NCI-H2107 treated with DMSO at 0.1 percent for 48 hours (cell line): ENCODE measurements around the gene THSD4.

Experiments used
- DNase-seq: peaks from one replicate; lab custom pipeline; 2025; ENCODE audit not compliant: unreplicated experiment; lab: John Stamatoyannopoulos, UW

THSD4 gene

DNA sequence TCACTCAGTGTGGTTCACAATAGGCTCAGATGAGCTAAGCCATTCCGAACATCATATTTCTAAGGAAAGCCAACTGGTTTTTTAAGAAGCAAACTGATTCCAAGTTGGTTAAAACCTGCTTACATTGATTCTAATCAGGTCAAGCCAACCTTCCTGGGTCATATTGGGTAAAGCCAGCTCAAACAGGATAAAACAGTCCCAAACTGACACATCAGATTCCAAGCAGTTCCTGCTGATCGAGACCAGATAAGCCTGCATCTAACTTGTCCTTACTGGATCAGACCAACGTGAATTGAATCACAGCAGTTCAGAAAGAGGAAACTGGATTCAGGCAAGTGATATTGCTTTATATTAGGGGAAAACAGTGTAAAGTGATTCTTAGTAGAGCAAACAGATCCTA, 18.6 kb upstream of the THSD4 start:
- DNase-seq = no peak

DNA sequence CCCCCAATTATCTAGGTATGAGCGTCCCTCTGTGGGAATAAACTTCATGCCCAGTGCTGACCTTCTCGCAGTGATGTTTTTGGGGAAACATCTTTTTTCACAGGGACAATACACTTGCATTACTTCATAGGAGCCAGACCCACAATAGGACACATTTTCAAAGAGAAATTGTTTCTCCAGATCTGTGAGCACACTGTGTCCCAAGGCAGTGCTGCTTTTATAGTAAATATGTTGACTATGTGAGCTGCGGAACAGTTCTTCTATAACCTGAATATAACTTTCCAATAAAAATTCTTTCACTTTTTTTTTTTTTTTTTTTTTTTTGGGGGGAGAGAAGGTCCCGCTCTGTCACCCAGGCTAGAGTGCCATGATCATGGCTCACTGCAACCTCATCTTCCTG, 17.4 kb upstream of the THSD4 start:
- DNase-seq = no peak

DNA sequence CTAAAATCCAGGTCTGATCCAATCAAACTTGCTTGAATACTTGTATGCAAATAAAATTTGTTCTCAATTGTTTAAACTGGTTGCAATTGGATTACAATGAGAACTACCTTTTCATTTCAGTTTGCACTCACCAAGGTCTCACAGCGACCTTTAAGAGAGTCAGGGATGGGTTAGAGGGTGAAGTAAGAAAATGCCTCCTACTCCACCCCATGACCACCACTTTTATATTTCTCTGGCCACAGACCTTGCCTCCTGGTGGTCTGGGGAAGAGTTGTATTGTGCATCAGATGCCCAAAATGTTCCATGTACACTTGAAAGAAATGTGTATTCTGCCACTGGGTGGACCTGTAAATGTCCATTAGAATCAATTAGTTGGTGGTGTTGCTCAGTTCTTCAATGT, 16.4 kb upstream of the THSD4 start:
- no peak for DNase-seq

DNA sequence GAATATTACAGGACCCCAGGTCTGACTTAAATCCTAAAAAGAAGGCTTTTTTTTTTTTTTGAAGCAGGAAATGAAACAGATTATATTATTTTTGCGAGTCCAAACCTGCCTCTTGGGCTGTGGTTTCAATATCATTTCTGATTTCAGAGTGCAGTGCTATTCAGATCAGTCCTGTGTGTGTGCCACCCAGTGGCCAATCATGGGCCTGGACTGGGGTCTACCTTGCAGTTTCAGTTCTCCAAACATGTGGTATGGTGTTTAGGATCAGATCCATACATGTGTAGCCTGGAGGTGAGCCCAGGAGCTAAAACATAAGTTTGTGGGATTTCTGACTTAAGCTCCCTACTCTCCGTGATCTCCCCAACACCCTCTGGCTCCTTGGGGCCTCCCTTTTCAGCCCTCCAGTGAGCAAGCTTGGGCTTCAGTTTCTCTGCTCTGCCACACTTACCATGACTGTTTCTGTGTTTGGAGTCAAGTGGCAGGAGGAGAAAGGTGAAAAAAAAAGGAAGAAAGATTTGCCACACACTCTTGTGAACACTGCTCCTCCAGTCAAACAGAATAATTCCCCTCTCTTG, 12.1 kb upstream of the THSD4 start:
- DNase-seq = no peak

DNA sequence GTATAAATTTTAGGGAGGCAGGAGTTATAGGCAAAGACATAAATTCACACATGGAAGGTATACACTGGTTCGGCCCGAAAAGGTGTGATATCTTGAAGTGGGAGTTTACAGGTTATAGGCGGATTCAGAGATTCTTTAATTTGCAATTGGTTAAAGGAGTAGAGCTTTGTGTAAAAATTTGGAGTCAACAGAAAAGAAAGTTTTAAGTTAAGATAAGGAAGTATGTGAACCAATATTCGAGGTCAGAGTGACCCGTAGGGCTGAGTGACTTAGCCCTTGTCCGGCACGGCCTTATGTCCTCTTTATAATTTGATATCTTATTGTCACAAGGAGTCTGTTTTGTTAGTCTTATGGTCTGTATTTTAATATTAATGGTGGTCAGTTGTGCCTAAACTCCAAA, 10.6 kb upstream of the THSD4 start:
- no peak for DNase-seq

DNA sequence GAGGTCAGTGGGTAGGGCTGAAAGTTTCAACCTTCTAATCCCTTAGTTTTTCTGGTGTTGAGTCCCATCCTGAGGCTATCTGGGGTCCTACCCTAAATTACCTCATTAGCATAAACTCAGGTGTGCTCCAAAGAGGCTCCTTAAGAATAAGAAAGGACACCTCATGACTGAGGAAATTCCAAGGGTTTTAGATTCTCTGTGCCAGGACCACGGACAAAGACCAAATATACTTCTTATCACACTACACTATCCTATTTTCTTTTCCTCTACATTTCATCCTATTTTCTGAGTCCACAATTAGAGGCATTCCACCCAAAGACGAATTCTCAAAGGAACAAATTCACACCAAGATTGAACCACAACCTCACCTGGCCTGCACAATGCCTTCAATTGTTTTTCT, 9.8 kb upstream of the THSD4 start:
- DNase-seq = no peak

DNA sequence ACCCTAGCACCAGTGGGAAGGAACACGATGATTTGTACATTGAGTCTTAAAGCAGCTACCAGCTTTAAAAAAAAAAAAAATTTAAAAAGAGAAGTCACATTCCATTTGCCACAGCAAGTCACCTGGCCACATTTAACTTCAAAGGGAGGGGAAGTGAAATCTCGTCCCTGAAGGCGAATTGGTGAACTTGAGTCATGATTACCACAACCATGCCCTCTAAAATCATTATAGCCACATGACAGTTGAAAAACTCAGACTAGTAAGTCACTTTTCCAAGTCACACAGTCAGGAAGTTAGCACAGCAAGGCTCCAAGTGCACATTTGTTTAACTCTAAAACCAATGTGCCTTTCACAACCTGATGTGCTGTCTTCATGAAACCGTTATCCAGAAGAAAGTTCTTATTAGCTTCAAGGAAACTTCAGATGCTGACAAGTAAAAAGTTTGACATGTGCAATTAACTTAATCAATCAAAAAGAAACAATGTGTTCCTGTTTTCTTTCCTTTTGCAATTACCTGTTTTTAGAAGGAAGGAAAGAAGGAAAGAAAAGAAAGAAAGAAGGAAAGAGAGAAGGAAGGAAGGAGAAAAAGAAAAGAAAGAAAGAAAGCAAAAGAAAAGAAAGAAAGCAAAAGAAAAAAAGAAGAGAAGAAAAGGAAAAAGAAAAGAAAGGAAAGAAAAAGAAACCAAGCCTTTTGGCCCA, 8.3 kb upstream of the THSD4 start:
- DNase-seq = no peak

DNA sequence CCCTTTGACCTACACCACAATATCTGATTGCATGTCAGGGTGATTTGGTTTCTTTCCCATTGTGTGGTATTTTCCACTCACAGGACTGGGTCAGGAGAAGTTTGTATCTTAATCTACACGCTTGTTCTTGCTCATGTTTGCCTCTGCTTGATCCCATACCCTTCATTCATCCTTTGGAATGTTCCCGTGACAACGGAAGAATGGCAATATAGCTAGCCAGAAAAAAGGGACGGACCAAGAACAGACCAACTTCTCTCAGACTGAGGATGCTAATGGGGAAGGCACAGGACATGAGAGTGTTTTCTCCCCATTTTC, 7.8 kb upstream of the THSD4 start:
- no peak for DNase-seq

DNA sequence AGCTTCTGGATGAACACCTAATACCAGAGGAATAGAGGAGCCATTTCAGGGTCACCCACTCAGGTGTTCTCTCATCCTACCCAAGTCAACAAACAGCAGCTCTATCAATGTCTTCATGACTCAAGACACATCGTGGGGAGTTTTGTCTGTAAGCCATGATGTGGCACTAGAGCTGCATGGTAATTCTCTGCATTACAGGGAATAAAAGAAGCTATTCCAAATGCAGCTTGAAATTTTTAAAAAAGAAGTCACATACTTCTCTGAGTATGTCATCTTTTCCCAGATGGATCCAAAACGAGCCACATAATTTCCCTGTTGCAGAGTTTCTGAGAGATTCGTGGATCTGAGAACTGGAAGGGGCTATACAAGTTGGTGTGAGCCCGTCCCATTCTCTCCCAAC, 6.1 kb upstream of the THSD4 start:
- no peak for DNase-seq

DNA sequence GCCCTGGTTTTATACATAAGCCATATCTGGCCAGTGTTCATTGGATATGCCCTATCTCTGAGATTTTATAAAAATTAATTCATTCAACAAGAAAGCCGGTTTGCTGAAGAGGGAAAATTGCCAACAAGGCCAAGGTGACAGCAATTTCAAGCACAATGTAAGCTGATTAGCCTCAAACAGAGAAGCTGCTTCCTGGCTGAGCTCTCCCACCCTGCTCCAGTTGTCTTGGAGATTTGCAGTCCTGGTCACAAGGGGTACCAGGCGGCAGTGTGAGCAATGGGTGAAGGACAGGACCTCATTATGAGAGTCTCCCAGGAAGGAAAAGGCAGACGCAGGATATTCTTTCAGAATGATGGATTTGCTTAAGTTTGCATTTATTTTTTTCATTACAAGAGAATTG, 5.4 kb upstream of the THSD4 start:
- DNase-seq = no peak

DNA sequence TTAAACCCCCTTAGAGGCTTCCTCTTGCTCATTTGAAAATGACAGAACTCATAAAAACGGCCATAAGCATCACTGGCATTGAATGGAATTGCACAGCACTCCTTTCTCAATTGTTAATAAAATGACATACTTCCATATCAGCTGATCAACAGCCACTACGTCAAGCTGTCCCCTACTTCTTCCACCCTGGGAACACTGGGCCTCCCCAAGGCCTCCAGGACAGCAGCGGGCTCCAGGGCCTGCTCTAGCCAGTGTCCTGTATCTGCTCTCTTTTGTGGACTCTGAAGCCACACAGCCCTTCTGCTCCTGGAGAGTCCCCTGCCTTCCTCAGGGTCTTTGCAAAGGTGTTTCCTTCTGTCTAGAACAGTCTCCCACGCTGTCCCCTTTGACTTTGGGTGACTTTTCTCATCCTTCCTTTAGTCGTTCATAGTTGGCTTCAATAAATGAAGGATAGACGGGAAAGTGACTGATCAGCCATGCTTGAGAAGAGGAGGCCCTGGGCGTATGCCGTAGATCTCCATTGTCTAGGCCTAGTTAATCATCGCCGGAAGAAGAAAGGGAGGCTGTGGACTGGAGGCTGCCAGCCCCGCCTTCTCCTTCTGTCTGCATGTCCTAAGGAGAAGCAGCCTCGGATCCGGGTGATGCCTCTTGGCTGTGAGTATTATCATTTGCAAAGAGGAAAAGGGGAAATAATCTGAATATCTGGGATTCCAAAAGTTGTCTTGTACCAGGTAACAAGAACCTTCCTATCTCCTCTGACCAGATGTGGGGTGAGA, 4.7 kb upstream of the THSD4 start:
- no peak for DNase-seq

DNA sequence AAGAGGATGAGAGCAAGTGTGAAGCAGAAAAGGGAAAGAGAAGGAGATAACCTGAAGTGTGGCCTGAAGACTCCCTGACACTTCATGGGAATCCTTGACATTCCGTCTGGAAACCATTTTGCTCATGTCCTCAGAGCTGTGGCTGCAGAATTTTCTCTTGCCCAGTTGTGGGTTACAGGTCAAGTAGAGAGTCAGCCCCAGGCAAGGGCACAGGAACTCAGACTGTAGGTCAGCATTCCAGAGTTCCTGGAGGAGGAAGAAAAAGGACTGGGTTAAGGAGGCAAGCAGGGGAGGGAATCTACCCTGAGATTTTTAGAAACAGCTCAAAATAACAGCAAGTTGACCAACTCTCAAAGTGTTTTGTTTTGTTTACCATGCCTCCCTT, 4.1 kb upstream of the THSD4 start:
- no peak for DNase-seq

DNA sequence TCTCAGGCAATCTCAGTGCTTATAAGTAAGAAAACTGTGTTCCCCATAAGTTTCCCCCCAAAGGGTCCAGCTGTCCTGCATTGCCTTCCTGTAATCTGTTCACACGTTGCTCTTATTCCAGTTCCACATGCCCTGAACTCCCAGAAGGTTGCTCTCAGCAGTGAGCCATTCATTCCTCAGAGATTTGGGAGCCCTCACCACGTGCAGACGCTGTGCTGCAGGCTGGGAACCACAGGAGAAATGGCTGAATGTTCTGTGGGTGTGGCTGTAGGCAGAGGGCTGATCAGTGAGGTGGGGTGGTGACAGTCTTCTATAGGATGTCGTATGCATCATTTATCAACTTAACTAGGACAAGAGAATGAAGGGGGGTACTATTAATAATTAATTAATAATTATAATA, 3.3 kb upstream of the THSD4 start:
- DNase-seq = no peak

DNA sequence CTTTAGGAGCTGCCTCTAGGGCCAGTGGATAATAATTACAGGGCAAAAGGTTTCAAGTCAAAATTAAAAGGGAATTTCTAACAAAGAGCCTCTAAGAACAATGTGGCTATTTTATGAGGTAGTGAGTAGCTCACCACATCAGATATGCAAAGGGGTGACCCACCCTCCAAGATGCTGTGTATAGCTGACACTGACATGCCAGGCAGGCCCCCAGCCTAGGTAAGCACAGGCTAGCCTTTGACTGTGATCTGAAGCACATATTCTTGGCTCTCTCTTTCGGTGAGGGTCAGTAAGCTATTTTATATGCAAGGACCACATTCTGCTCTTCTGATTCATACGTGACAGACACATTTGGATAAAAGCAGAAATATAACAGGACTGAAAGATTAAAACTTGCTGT, 2.8 kb upstream of the THSD4 start:
- no peak for DNase-seq

DNA sequence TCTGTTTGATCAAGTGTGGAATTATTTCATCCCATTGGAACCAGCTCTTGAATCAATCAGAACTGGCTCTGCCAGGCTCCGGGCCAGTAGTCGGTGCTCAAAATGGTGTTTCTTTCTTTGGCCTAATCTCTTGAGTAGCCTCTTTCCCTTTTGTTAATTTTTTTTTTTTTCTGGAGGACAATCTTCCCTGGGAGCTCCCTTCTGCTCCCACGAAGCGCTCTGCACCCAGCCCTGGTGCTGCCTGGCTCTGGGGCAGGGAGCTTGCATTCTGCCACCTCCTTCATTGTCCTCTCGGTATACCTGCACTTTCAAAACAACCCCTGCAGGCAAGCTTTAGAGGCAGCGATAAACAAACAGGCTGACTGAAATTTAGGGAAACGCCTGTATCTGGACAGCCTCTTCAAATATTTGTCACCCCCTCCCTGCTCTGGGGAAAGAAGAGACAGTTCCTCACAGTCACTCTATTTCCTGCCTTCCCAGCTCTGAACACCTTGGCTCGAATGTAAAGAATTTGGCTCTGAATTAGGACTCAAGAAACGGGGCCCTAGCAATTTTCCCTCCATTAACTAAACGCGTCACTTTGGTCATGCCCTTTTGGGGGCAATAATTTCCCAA, 1.1 kb upstream of the THSD4 start:
- DNase-seq = no peak

DNA sequence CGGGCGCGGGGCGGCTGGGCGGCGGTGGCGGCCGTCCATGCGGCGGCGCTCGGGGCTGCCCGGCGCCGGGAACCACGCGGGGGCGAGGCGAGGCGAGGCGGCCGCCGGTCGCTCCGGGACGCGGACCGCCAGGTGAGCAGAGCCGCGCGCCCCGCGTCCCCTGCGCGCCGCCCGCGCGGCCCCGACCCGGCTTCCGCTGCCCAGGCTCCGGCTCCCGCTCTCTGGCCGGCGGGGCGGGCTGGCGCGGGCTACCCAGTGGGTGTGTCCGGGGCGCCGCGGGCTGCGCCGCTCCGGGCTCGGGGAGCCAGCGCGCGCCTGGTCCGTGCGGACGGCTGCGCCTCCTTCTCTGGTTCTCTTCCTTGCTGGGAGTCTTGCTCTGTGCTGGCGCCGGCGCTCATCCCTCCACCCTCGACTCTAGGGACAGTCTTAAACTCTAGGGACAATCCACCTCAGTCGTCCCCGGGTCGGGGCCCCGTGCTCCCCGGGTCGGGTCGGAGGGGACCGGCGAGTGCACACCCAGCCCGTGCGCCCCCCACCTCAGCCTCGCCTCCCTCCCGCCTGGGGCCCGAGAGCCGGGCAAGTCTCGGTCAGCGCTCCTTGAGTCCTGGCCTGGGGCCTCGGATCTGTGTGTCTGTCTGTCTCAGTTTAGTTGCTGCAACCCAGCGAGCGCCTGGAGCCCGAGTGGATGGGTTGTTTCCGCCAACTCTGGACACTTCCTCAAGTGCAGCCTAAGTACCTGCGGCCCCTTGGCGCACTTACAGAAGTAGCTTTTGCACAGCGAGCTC, 488 bp downstream of the THSD4 start:
- DNase-seq = no peak

DNA sequence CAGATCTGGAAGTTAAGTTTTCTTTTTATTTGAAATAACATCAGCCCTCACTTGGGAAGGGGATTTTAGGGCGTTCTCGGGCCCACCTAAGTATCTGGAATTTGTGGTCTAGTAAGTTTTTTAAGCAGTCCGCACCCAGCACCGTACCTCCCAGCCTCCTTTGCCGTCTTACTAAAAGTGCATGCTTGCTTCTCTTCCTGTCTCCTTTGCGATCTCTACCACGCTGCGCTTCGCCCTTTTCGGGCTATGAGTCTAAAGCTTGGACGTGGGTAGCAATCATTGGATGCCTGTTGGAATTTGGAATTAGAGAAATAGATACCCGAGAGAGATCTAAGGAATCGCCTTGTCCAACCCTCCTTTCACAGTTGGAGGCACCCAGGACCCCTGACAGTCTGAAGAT, 1.1 kb downstream of the THSD4 start:
- no peak for DNase-seq

DNA sequence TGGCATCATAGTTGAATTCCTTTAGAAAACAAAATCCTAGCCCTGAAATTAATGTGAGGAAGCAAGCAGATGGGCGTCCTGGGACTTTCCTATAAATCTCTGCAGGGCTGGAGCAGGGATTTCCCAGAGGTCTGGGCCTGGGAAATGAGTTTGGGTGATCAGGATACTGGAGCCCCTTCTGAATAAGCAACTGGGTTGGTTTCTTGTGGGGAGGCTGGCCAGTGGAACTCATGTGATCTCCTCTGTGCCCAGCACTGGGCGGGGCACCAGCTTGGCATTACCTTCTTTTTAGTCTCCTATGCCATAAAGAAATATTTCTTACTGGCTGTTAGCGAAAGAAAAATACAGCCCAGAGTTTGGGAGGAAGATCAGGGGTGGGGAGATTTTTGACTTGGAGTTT, 1.7 kb downstream of the THSD4 start:
- DNase-seq = no peak

DNA sequence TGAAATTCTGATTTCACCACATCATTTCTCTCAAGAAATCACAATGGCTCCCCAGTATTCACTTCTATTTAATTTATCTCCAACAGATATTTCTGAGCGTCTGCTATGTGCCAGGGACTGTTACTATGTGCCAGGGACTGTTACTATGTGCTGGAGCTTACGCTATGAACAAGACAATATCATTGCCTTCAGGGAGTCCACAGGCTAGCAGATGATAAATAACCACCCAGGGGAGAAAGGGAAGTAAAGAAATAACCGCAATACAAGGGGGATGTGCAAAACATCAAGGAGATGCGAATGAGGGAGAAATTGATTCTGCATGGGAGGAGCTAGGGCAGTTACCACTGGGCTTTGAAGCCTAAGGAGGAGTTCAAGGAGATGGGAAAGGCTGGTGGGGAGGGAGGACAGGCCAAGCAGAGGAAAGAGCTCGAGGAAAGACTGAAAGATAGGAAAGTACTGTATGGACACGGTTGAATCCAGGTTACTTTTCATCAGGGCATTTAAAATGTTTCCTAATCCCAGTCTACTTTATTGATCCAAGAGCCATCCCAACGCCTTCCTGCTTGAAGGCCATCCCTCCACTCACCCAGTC, 2.5 kb downstream of the THSD4 start:
- DNase-seq = no peak

DNA sequence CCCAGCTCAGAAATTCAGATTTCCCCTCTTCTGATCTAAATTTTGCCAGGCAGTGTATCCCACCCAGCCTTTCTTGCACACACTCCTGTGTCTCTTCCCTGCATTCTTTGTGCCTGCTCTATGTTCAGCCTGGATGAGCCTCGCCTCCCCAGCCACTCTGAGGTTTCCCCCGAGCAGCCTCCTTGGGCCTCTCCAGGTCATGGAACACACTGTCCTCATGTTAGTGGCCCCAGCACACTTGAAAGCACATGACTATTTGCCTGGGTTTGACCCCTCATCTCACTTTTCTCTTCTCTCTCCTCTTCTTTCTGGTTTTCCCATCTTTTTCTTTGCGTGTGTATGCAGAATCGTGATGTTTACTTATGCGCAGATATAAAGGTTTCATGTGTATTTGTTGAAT, 3.1 kb downstream of the THSD4 start:
- DNase-seq = no peak
